ENCODE data around the gene LARGE2. TPM values are rescaled to one million over a fixed set of nuclear protein-coding genes. Genes with fewer than 3 reads are reported as not detected.
A peak's percentile ranks its signal among the peaks of the same experiment; 100 is the strongest.

LARGE2 gene
- total and polyA plus RNA-seq, 9 of the 15 experiments (the other 6 are each of a cell fraction or from before 2014, with no cell fraction given): 0.56 to 14.1 (median 6.6) TPM

DNA sequence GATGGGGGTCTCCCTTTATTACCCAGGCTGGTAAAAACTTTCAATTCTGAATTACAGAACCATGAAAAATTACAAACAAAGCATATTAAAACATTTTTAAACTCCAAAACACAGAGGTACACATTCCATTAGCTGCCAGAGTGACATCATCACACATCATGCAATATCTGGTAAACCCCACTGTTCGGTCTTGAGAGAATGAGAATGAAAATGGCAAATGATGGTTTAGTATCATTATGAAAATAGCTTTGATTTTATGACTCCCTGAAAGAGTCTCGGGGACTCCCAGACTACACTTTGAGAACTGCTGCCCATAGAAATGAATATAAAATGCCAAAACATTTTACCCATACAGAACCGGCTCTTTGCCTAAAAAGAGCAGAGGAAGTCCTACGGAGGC, 18.8 kb downstream of the LARGE2 start:
- no peak overlapping the region for H3K9ac ChIP-seq (ENCODE audit: insufficient read depth in 1 of 2, low read depth in 2 of 2, low read length in 2 of 2)
- CTCF ChIA-PET (ENCODE audit: low intra/inter-chr PET ratio): no interaction called here
- no peaks in the 10 kb centered on the region for H4K20me1 ChIP-seq (replicated peaks; ENCODE audit: control insufficient read depth, insufficient read depth, low read length)
- intact Hi-C loops (cut with micrococcal nuclease): loop anchor here (10.0 kb wide), 1 partner anchor 66 kb away; no protein-coding TSS in a partner anchor
- H2AFZ ChIP-seq (ENCODE audit: low read depth, low read length): no peak overlapping the region
- no peak overlapping the region for H3K27ac ChIP-seq (ENCODE audit: extremely low read depth, low read depth, low read length)
- peaks cover 28% of the 10 kb centered on the region; the same call in 2 of the 3 replicates for H3K36me3 ChIP-seq (ENCODE audit: control insufficient read depth, insufficient read depth, low read length)
- no peak overlapping the region for H3K4me3 ChIP-seq
- TF ChIP-seq ATF3 (IDR thresholded peaks at IDR 0.05) (peak; percentile 71), ATF3 (CRISPR knock-in tag; conservative IDR thresholded peaks at IDR 0.05) (no peak), CEBPG (CRISPR knock-in tag; IDR thresholded peaks at IDR 0.05) (no peak), CEBPG (tag; conservative IDR thresholded peaks at IDR 0.05 in 1 of 2, IDR thresholded peaks at IDR 0.05 in 1 of 2) (0 out of 4 replicates have a peak, but pooled peaks of 1 of the 2 experiments have one; percentile 26), ZNF507 (tag; conservative IDR thresholded peaks at IDR 0.05) (no peak)
- DNase-seq (ENCODE audit: extremely low read depth in 1 of 4, low spot score in 3 of 4): no peak
- in situ Hi-C loops (cut with MboI): no loop called here
- no peak overlapping the region for H3K4me2 ChIP-seq (ENCODE audit: insufficient read depth, low read length)
- no peak for FAIRE-seq
- peaks cover 0 to 8% of the 10 kb centered on the region in 2 experiments; a peak in 3 of 5 replicates for H3K4me1 ChIP-seq (replicated peaks in 1 of 2; ENCODE audit: control insufficient read depth in 2 of 2, insufficient read depth in 2 of 2, low read length in 2 of 2)
- POLR2A ChIA-PET: interaction anchor here (0.9 to 1.2 kb wide), 2 partner anchors 42 to 54 kb away, joined by 3 read pairs; no protein-coding TSS in a partner anchor
- 74% methylated on average over 4 of the region's 4 CpGs for WGBS (ENCODE audit: insufficient coverage, low coverage, missing lambda C conversion rate)
- no TSS peak for BruUV-seq (replicated peaks)
- no peak for ATAC-seq
- H3K79me2 ChIP-seq (ENCODE audit: control insufficient read depth, insufficient read depth, low read length): no peaks in the 10 kb centered on the region
- no peaks in the 10 kb centered on the region for H3K27me3 ChIP-seq (ENCODE audit: control insufficient read depth in 2 of 2, insufficient read depth in 2 of 2, low read length in 2 of 2)
- H3K9me1 ChIP-seq (ENCODE audit: control insufficient read depth, insufficient read depth, low read length): no peaks in the 10 kb centered on the region
- no peaks in the 10 kb centered on the region for H3K9me3 ChIP-seq (replicated peaks; ENCODE audit: control insufficient read depth, insufficient read depth, low read depth, low read length)

All from K562 (cell line).